GM23338 (cell line): ENCODE results near the gene GALNT13. TPM values are rescaled to one million over a fixed set of nuclear protein-coding genes. Genes with fewer than 3 reads are reported as not detected.

Source experiments
- ATAC-seq: fragments of 200-7000 bp; cut with Tn5 transposase; 3 replicates; pipeline ENCODE4 v1.9.1; 2020
- DNase-seq: peaks from one replicate; pipeline ENCODE4 v3.0.0-alpha.2; 2015; ENCODE audit warnings: low spot score
- H2AFZ ChIP-seq: fragments of 200-600 bp; sonication (generic); 2 replicates; pipeline ENCODE4 v1.8.0; 2016; ENCODE audit warnings: antibody characterized with exemption, mild to moderate bottlenecking, moderate library complexity
- H3F3A ChIP-seq: fragments of 200-600 bp; sonication (generic); replicated peaks from 2 replicates; pipeline ENCODE4 v1.8.0; 2017; ENCODE audit warnings: antibody characterized with exemption, mixed run types, low read depth
- H3K27ac ChIP-seq: fragments of 200-600 bp; sonication (generic); 2 replicates; pipeline ENCODE4 v1.6.1; 2016; ENCODE audit warnings: low read depth
- H3K27me3 ChIP-seq: fragments of 200-600 bp; sonication (generic); 2 replicates; pipeline ENCODE4 v1.8.0; 2016; ENCODE audit warnings: mild to moderate bottlenecking, mixed run types, moderate library complexity; ENCODE audit not compliant: insufficient read depth
- H3K36me3 ChIP-seq: fragments of 200-600 bp; sonication (generic); 2 replicates; pipeline ENCODE4 v1.8.0; 2016; ENCODE audit warnings: mild to moderate bottlenecking; ENCODE audit not compliant: insufficient read depth
- H3K4me1 ChIP-seq: fragments of 200-600 bp; sonication (generic); 2 replicates; pipeline ENCODE4 v1.8.0; 2016; ENCODE audit warnings: mild to moderate bottlenecking, moderate library complexity; ENCODE audit not compliant: insufficient read depth
- H3K4me2 ChIP-seq: fragments of 200-600 bp; sonication (generic); 2 replicates; pipeline ENCODE4 v1.7.1; 2017; ENCODE audit warnings: mixed run types
- H3K4me3 ChIP-seq: fragments of 200-600 bp; sonication (generic); 2 replicates; pipeline ENCODE4 v1.6.1; 2016; ENCODE audit warnings: mixed run types
- H3K79me2 ChIP-seq: fragments of 200-600 bp; sonication (generic); replicated peaks from 2 replicates; pipeline ENCODE4 v1.8.0; 2017; ENCODE audit warnings: mild to moderate bottlenecking; ENCODE audit not compliant: insufficient read depth
- H3K9me2 ChIP-seq: fragments of 200-600 bp; sonication (generic); 2 replicates; pipeline ENCODE4 v1.8.0; 2017; ENCODE audit not compliant: insufficient read depth
- H4K20me1 ChIP-seq: fragments of 200-600 bp; sonication (generic); replicated peaks from 2 replicates; pipeline ENCODE4 v1.8.0; 2017; ENCODE audit warnings: mild to moderate bottlenecking; ENCODE audit not compliant: insufficient read depth
- H3K27ac Mint-ChIP-seq: 2 replicates; pipeline ENCODE4 v1.8.0; 2020; ENCODE audit warnings: inconsistent platforms, mild to moderate bottlenecking, moderate library complexity, mixed read lengths
- H3K27me3 Mint-ChIP-seq: 3 replicates; pipeline ENCODE4 v1.8.0; 2022; ENCODE audit warnings: low read depth, mild to moderate bottlenecking, moderate library complexity, mixed read lengths, inconsistent platforms; ENCODE audit not compliant: insufficient read depth, poor library complexity
- H3K36me3 Mint-ChIP-seq: 3 replicates; pipeline ENCODE4 v1.8.0; 2021; ENCODE audit warnings: low read depth, mild to moderate bottlenecking, inconsistent platforms, moderate library complexity, mixed read lengths
- H3K4me1 Mint-ChIP-seq: 3 replicates; pipeline ENCODE4 v1.8.0; 2020; ENCODE audit warnings: mild to moderate bottlenecking, inconsistent platforms, mixed read lengths
- H3K4me3 Mint-ChIP-seq: 3 replicates; pipeline ENCODE4 v1.8.0; 2021; ENCODE audit warnings: moderate library complexity, mild to moderate bottlenecking, inconsistent platforms, mixed read lengths
- H3K9me3 Mint-ChIP-seq: 3 replicates; pipeline ENCODE4 v1.8.0; 2020; ENCODE audit warnings: moderate library complexity, mild to moderate bottlenecking, inconsistent platforms, mixed read lengths
- CREB1 ChIP-seq: fragments of 250-450 bp; sonication (Bioruptor Pico); IDR thresholded peaks from 2 replicates; pipeline ENCODE4 v1.5.0; 2020; ENCODE audit warnings: low read depth, mild to moderate bottlenecking, moderate library complexity
- CTCF ChIP-seq, 2 experiments: fragments of 200-600 bp in 1 of 2; sonication (generic) in 1 of 2; conservative IDR thresholded peaks; 2 replicates each; pipeline versions ENCODE4 v1.5.1 to v1.6.1; 2016 to 2017; ENCODE audit warnings: antibody characterized with exemption in 2 of 2, low read depth in 2 of 2, mild to moderate bottlenecking in 2 of 2, moderate library complexity in 1 of 2
- ETS1 ChIP-seq: IDR thresholded peaks from 2 replicates; pipeline ENCODE4 v1.6.1; 2016; ENCODE audit warnings: antibody characterized with exemption
- EZH2 ChIP-seq: fragments of 200-600 bp; sonication (generic); IDR thresholded peaks from one replicate; pipeline ENCODE4 v1.8.0; 2017; ENCODE audit warnings: antibody characterized with exemption, mild to moderate bottlenecking, low read depth; ENCODE audit not compliant: unreplicated experiment
- EZH2phosphoT487 ChIP-seq: fragments of 200-600 bp; sonication (generic); IDR thresholded peaks from one replicate; pipeline ENCODE4 v1.8.1; 2018; ENCODE audit warnings: antibody characterized with exemption; ENCODE audit not compliant: unreplicated experiment
- JUNB ChIP-seq: IDR thresholded peaks from one replicate; pipeline ENCODE4 v1.6.1; 2016; ENCODE audit warnings: antibody characterized with exemption; ENCODE audit not compliant: unreplicated experiment
- NANOG ChIP-seq: IDR thresholded peaks from 2 replicates; pipeline ENCODE4 v1.6.1; 2016; ENCODE audit warnings: antibody characterized with exemption, borderline replicate concordance
- POLR2AphosphoS5 ChIP-seq: IDR thresholded peaks from 2 replicates; pipeline ENCODE4 v1.6.1; 2016; ENCODE audit warnings: antibody characterized with exemption, low read depth
- REST ChIP-seq: IDR thresholded peaks from one replicate; pipeline ENCODE4 v1.6.1; 2018; ENCODE audit warnings: antibody characterized with exemption; ENCODE audit not compliant: unreplicated experiment
- STAT1 ChIP-seq: IDR thresholded peaks from one replicate; pipeline ENCODE4 v1.6.1; 2016; ENCODE audit warnings: antibody characterized with exemption; ENCODE audit not compliant: unreplicated experiment
- ZNF114 ChIP-seq: fragments of 250-450 bp; sonication (Bioruptor Pico); IDR thresholded peaks from 2 replicates; pipeline ENCODE4 v1.5.0; 2020; ENCODE audit warnings: mild to moderate bottlenecking, moderate library complexity
- ZNF331 ChIP-seq: fragments of 250-450 bp; sonication (Bioruptor Pico); IDR thresholded peaks from 2 replicates; pipeline ENCODE4 v1.5.0; 2020; ENCODE audit warnings: low read depth, mild to moderate bottlenecking, moderate library complexity
- ZNF462 ChIP-seq: fragments of 250-450 bp; sonication (Bioruptor Pico); IDR thresholded peaks from 2 replicates; pipeline ENCODE4 v1.5.0; 2020; ENCODE audit warnings: mild to moderate bottlenecking, moderate library complexity
- polyA plus RNA-seq: library from polyadenylated mRNA; unstranded; fragments of >200 nt; fragmentation: Nextera tagmentation; extraction: Ambion mirVana; gene quantifications from 2 replicates; pipeline ENCODE4 v1.2.1, GENCODE V29; 2016
- total RNA-seq: library from RNA; depleted of rRNA; stranded (reverse); fragments of >200 nt; shearing (Covaris generic); gene quantifications from 2 replicates; pipeline ENCODE4 v1.2.3, GENCODE V29; 2014

The GALNT13 gene
- total and polyA plus RNA-seq, 2 experiments from 2014 or later, result 3.5 to 5.2 TPM

GRCh38 chr2:154427453-154427852, 555.7 kb downstream of the GALNT13 start (continued):
- TF ChIP-seq EZH2 (no peak), NANOG (no peak), CREB1 (CRISPR knock-in tag) (no peak), ZNF331 (CRISPR knock-in tag) (no peak), JUNB (no peak)

DNA sequence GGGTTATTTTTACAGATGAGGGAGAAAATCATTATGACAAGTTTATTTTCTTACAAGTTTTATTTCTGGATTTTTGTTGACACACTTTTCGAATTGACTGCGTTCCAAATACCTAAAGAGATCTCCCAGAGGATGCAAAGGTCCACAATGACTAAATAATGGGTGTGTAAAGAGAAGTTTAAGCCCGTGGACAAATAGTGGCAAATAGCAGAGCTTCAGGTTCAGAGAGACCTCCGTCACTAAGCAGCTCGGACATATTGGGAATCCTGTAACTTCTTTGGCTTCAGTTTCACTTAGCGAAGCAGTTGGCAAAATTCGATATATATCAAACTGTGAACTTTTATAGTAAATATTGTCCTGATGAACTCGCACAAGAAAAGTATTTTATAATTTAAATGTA, 556.3 kb downstream of the GALNT13 start:
- Histone ChIP-seq H3K79me2 (no peaks in the 10 kb centered on the region), H3K4me3 (no peak overlapping the region), H3K36me3 (no peaks in the 10 kb centered on the region), H3K4me2 (no peak overlapping the region), H3K27ac (no peak overlapping the region), H4K20me1 (no peaks in the 10 kb centered on the region), H2AFZ (no peak overlapping the region), H3K4me1 (no peaks in the 10 kb centered on the region), H3F3A (no peaks in the 10 kb centered on the region), H3K9me2 (no peaks in the 10 kb centered on the region), H3K27me3 (no peaks in the 10 kb centered on the region)
- Mint-ChIP-seq H3K36me3 (no peaks in the 10 kb centered on the region), H3K4me3 (no peak overlapping the region), H3K4me1 (no peaks in the 10 kb centered on the region), H3K9me3 (no peaks in the 10 kb centered on the region), H3K27me3 (no peaks in the 10 kb centered on the region), H3K27ac (no peak overlapping the region)
- TF ChIP-seq ZNF462 (CRISPR knock-in tag), result no peak
- no peak for TF ChIP-seq POLR2AphosphoS5
- TF ChIP-seq STAT1, result no peak
- no peak for TF ChIP-seq CTCF (conservative IDR thresholded peaks at IDR 0.05; ENCODE audit: low read depth in 2 of 2)
- TF ChIP-seq CREB1 (CRISPR knock-in tag), result no peak
- TF ChIP-seq NANOG, result no peak
- TF ChIP-seq EZH2phosphoT487, result no peak
- TF ChIP-seq ZNF114 (CRISPR knock-in tag), result no peak
- no peak for TF ChIP-seq ETS1
- no peak for TF ChIP-seq REST
- no peak for TF ChIP-seq JUNB
- TF ChIP-seq ZNF331 (CRISPR knock-in tag), result no peak
- no peak for TF ChIP-seq EZH2
- ATAC-seq, result no peak
- no peak for DNase-seq
